PFSK-1 (cell line): ENCODE data around the gene RHOF.

ENCODE experiments used
- FOXP2 ChIP-seq: optimal IDR thresholded peaks from 2 replicates; pipeline ENCODE3; 2011; ENCODE audit warnings: borderline replicate concordance, control low read depth, inconsistent platforms; ENCODE audit not compliant: insufficient read depth; ENCODE audit errors: extremely low read length, extremely low read depth
- POLR2AphosphoS5 ChIP-seq: IDR thresholded peaks from 2 replicates; pipeline ENCODE4 v1.6.1; 2012; ENCODE audit warnings: low read depth, mild to moderate bottlenecking, control low read depth, low read length, moderate library complexity
- REST ChIP-seq, 2 experiments: IDR thresholded peaks; 2 replicates each; pipeline versions ENCODE4 v1.6.1 to v1.8.0; 2011 to 2012; ENCODE audit warnings: low read depth in 2 of 2, low read length in 2 of 2, control low read depth in 1 of 2, inconsistent platforms in 1 of 2, mild to moderate bottlenecking in 1 of 2, moderate library complexity in 1 of 2; ENCODE audit not compliant: insufficient read depth in 1 of 2
- SIN3A ChIP-seq: IDR thresholded peaks from 2 replicates; pipeline ENCODE4 v1.6.1; 2012; ENCODE audit warnings: mild to moderate bottlenecking, low read length, moderate library complexity, borderline replicate concordance; ENCODE audit not compliant: insufficient read depth
- TAF1 ChIP-seq: IDR thresholded peaks from 2 replicates; pipeline ENCODE4 v1.6.1; 2012; ENCODE audit warnings: low read length, control low read depth, borderline replicate concordance; ENCODE audit not compliant: insufficient read depth

Gene RHOF

GRCh38 chr12:121791671-121792551 lies 1.6 kb downstream of the RHOF start:
- TF ChIP-seq POLR2AphosphoS5: no peak
- TF ChIP-seq TAF1: no peak
- no peak for TF ChIP-seq FOXP2
- TF ChIP-seq REST (IDR thresholded peaks at IDR 0.05; ENCODE audit: insufficient read depth in 1 of 2, low read depth in 2 of 2, low read length in 2 of 2): no peak
- TF ChIP-seq SIN3A: no peak

- TF ChIP-seq REST (IDR thresholded peaks at IDR 0.05; ENCODE audit: insufficient read depth in 1 of 2, low read depth in 2 of 2, low read length in 2 of 2): no peak
- TF ChIP-seq TAF1: no peak
- no peak for TF ChIP-seq SIN3A
- no peak for TF ChIP-seq POLR2AphosphoS5
- TF ChIP-seq FOXP2: no peak
Observed at GRCh38 chr12:121789800-121790728, 3.4 kb downstream of the RHOF start.

- no peak for TF ChIP-seq SIN3A
- no peak for TF ChIP-seq POLR2AphosphoS5
- no peak for TF ChIP-seq REST (IDR thresholded peaks at IDR 0.05; ENCODE audit: insufficient read depth in 1 of 2, low read depth in 2 of 2, low read length in 2 of 2)
- no peak for TF ChIP-seq FOXP2
- no peak for TF ChIP-seq TAF1
Observed at GRCh38 chr12:121789233-121789781, 4.2 kb downstream of the RHOF start.

- no peak for TF ChIP-seq REST (IDR thresholded peaks at IDR 0.05; ENCODE audit: insufficient read depth in 1 of 2, low read depth in 2 of 2, low read length in 2 of 2)
- no peak for TF ChIP-seq POLR2AphosphoS5
- no peak for TF ChIP-seq SIN3A
Observed at GRCh38 chr12:121788176-121788818, 5.2 kb downstream of the RHOF start.
